B cell (primary cell): ENCODE results near the gene RELB. TPM values are rescaled to one million over a fixed set of nuclear protein-coding genes. Genes with fewer than 3 reads are reported as not detected.

Source experiments
- ATAC-seq: fragments of 200-7000 bp; cut with Tn5 transposase; one replicate; pipeline ENCODE4 v1.10.0; 2021; ENCODE audit warnings: low read depth, mild to moderate bottlenecking, moderate number of reproducible peaks, moderate library complexity
- CTCF ChIA-PET: fragments of 350-600 bp; sonication (Branson Sonifier 250); formaldehyde crosslinking; loops from one replicate; lab custom pipeline; 2021; ENCODE audit warnings: antibody characterized with exemption, inconsistent platforms; lab: Charles Lee
- POLR2A ChIA-PET: fragments of 350-600 bp; sonication (Branson Sonifier 250); formaldehyde crosslinking; loops from one replicate; lab custom pipeline; 2021; ENCODE audit warnings: antibody characterized with exemption; lab: Charles Lee
- DNase-seq: peaks from one replicate; pipeline ENCODE4 v3.0.0; 2013
- H2AFZ ChIP-seq: 2 replicates; pipeline ENCODE4 v1.6.1; 2012; ENCODE audit warnings: mild to moderate bottlenecking, low read depth, low read length; ENCODE audit not compliant: insufficient read depth, poor library complexity, severe bottlenecking
- H3K27ac ChIP-seq, 2 donors: 1 replicate in 1 of 2; 2 replicates in 1 of 2; pipeline ENCODE4 v1.5.1; 2012 to 2013; ENCODE audit warnings: low read length in 2 of 2, mild to moderate bottlenecking in 2 of 2, moderate library complexity in 1 of 2
- H3K27me3 ChIP-seq, 4 experiments: fragments of 200-600 bp in 1 of 4; sonication (generic) in 1 of 4; replicated peaks in 1 of 4; 1 replicate in 2 of 4; 2 replicates in 2 of 4; pipeline versions ENCODE4 v1.6.1 to v1.7.0; 2013 to 2016; ENCODE audit warnings: low read length in 3 of 4, mild to moderate bottlenecking in 2 of 4, mixed read lengths in 1 of 4, moderate library complexity in 1 of 4; ENCODE audit not compliant: insufficient read depth in 4 of 4, control insufficient read depth in 3 of 4; ENCODE audit errors: control extremely low read depth in 1 of 4
- H3K36me3 ChIP-seq, 2 experiments: replicated peaks in 1 of 2; 1 replicate in 1 of 2; 2 replicates in 1 of 2; pipeline versions ENCODE4 v1.6.1 to v1.7.1; 2013; ENCODE audit warnings: low read length in 1 of 2; ENCODE audit not compliant: insufficient read depth in 2 of 2, control insufficient read depth in 1 of 2; ENCODE audit errors: control extremely low read depth in 1 of 2, extremely low read depth in 1 of 2
- H3K4me1 ChIP-seq, 2 donors: fragments of 200-600 bp in 1 of 2; sonication (generic) in 1 of 2; 1 replicate in 1 of 2; 2 replicates in 1 of 2; pipeline versions ENCODE4 v1.5.1 to v1.6.1; 2013 to 2017; ENCODE audit warnings: low read length in 2 of 2; ENCODE audit not compliant: control insufficient read depth in 2 of 2, insufficient read depth in 2 of 2
- H3K4me2 ChIP-seq: replicated peaks from 2 replicates; pipeline ENCODE3; 2012; ENCODE audit warnings: mild to moderate bottlenecking, low read depth, low read length; ENCODE audit not compliant: poor library complexity, severe bottlenecking
- H3K4me3 ChIP-seq, 5 experiments: fragments of 200-600 bp in 1 of 5; sonication (generic) in 1 of 5; 1 replicate in 3 of 5; 2 replicates in 2 of 5; pipeline versions ENCODE4 v1.5.1 to v1.7.0; 2011 to 2016; ENCODE audit warnings: low read length in 4 of 5, mild to moderate bottlenecking in 4 of 5, low read depth in 2 of 5, control low read depth in 1 of 5, moderate library complexity in 1 of 5; ENCODE audit not compliant: insufficient read depth in 1 of 5; ENCODE audit errors: control extremely low read depth in 1 of 5, extremely low read depth in 1 of 5
- H3K79me2 ChIP-seq: fragments of 200-600 bp; sonication (generic); one replicate; pipeline ENCODE4 v1.6.0; 2016; ENCODE audit warnings: low read length; ENCODE audit not compliant: control insufficient read depth, insufficient read depth
- H3K9ac ChIP-seq: fragments of 200-600 bp; sonication (generic); 2 replicates; pipeline ENCODE4 v1.6.1; 2017; ENCODE audit warnings: mild to moderate bottlenecking, low read length, moderate library complexity
- H3K9me3 ChIP-seq, 3 donors: one replicate each; pipeline versions ENCODE4 v1.6.1 to v1.7.1; 2013; ENCODE audit warnings: low read length in 2 of 3; ENCODE audit not compliant: control insufficient read depth in 2 of 3, insufficient read depth in 1 of 3; ENCODE audit errors: control extremely low read depth in 1 of 3
- H4K20me1 ChIP-seq: 2 replicates; pipeline ENCODE4 v1.6.0; 2012; ENCODE audit warnings: mild to moderate bottlenecking, low read length; ENCODE audit not compliant: insufficient read depth, control insufficient read depth, poor library complexity, severe bottlenecking
- H3K27ac Mint-ChIP-seq: one replicate; pipeline ENCODE4 v1.8.0; 2021; ENCODE audit warnings: mixed read lengths
- H3K27me3 Mint-ChIP-seq: one replicate; pipeline ENCODE4 v1.8.0; 2021; ENCODE audit warnings: mixed read lengths
- H3K4me1 Mint-ChIP-seq: one replicate; pipeline ENCODE4 v1.8.0; 2021; ENCODE audit warnings: mixed read lengths
- H3K4me3 Mint-ChIP-seq: one replicate; pipeline ENCODE4 v1.8.0; 2021; ENCODE audit warnings: mixed read lengths
- H3K9me3 Mint-ChIP-seq: one replicate; pipeline ENCODE4 v1.8.0; 2022; ENCODE audit warnings: mixed read lengths; ENCODE audit not compliant: insufficient read depth
- EZH2 ChIP-seq: IDR thresholded peaks from 2 replicates; pipeline ENCODE4 v1.6.1; 2012; ENCODE audit warnings: borderline replicate concordance, low read depth, mild to moderate bottlenecking, moderate library complexity, low read length; ENCODE audit not compliant: insufficient read depth, poor library complexity, severe bottlenecking
- WGBS: methylation state at CpG from one replicate; pipeline ENCODE4 v1.1.5; 2013; ENCODE audit warnings: missing lambda C conversion rate; ENCODE audit not compliant: insufficient coverage; 5-methylcytosine and 5-hydroxymethylcytosine counted together
- intact Hi-C: fragments of 100-400 bp; cut with micrococcal nuclease; formaldehyde crosslinking; loops from one replicate; pipeline ENCODE4 v1.10.0; 2022
- polyA plus RNA-seq: library from polyadenylated mRNA; depleted of rRNA; stranded (reverse); fragments of >200 nt; gene quantifications from 2 replicates; pipeline ENCODE4 v1.2.3, GENCODE V29; 2012
- total RNA-seq, 2 donors: library from RNA; stranded (reverse); fragments of 120-200 nt in 1 of 2; gene quantifications; 1 replicate in 1 of 2; 2 replicates in 1 of 2; pipeline versions ENCODE4 v1.2.3 to v1.2.4, GENCODE V29; 2013 to 2022
- TF ChIP-seq, protein P1 (sequence below): fragments of 200-600 bp; IDR thresholded peaks from one replicate; pipeline ENCODE4 v1.8.0; 2022; ENCODE audit warnings: antibody characterized with exemption, mild to moderate bottlenecking

RELB gene
- total and polyA plus RNA-seq, 2 donors (not counting 1 experiment from before 2014, with no cell fraction given), result 63.8 to 106 TPM

DNA sequence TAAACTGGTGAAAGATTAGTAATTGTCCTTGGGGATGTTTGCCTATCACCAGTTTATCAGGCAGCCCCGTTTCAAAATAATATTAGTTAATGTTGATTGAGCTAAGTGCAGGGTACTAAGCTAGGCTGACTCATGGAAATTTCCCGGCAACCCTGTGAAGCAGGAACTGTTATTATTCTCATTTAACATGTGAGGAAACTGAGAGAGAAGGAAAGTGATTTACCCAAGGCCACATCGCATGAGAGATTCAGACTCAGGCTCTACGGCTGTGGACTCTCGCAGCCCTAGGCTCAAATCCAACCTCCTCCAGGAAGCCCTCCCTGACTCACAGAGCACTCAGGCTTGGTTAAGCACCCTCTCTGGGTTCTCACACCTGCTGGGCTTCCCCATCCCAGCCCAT lies 26.4 kb upstream of the RELB start:
- Mint-ChIP-seq H3K27me3 (no peaks in the 10 kb centered on the region), H3K9me3 (no peaks in the 10 kb centered on the region), H3K4me1 (peaks cover 6% of the 10 kb centered on the region), H3K4me3 (no peak overlapping the region), H3K27ac (no peak overlapping the region)
- H4K20me1 ChIP-seq, result peaks cover 35% of the 10 kb centered on the region
- CTCF ChIA-PET, result interaction anchor here (1.1 to 1.6 kb wide), 3 partner anchors 9 to 77 kb away, joined by 3 read pairs; no protein-coding TSS in a partner anchor
- no peaks in the 10 kb centered on the region for H3K9me3 ChIP-seq
- POLR2A ChIA-PET, result no interaction called here
- peaks cover 63% of the 10 kb centered on the region for H3K79me2 ChIP-seq
- no peak for DNase-seq
- H3K4me3 ChIP-seq, result no peak overlapping the region
- H3K9ac ChIP-seq, result no peak overlapping the region
- H3K27me3 ChIP-seq, result no peaks in the 10 kb centered on the region
- H3K4me1 ChIP-seq, result peaks cover 4 to 12% of the 10 kb centered on the region in 2 donors
- peaks cover 2 to 72% of the 10 kb centered on the region in 2 experiments for H3K36me3 ChIP-seq
- no peak for TF ChIP-seq EZH2
- intact Hi-C loops, result no loop called here
- no peak for ATAC-seq
- no peak overlapping the region for H3K4me2 ChIP-seq
- no peak overlapping the region for H2AFZ ChIP-seq
- no peak overlapping the region for H3K27ac ChIP-seq
- WGBS, result 67% methylated on average over 1 of the region's 5 CpGs

DNA sequence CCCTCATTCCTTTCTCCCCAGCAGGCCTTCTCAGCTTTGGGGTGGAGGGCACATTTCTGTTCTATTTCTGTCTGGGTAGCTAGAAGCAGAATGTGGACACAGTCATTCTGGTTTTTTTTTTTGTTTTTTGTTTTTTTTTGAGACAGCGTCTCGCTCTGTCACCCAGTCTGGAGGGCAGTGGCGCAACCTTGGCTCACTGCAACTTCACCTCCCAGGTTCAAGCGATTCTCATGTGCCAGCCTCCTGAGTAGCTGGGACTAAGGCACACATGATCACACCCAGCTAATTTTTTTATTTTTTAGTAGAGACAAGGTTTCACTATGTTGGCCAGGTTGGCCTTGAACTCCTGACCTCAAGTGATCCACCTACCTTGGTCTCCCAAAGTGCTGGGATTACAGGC lies 25.8 kb upstream of the RELB start:
- Histone ChIP-seq H3K79me2 (peaks cover 60% of the 10 kb centered on the region), H3K4me2 (no peak overlapping the region), H3K27ac (no peak overlapping the region), H2AFZ (no peak overlapping the region), H3K4me1 (peaks cover 4 to 12% of the 10 kb centered on the region in 2 donors), H3K36me3 (peaks cover 2 to 69% of the 10 kb centered on the region in 2 experiments), H3K9me3 (no peaks in the 10 kb centered on the region), H3K9ac (no peak overlapping the region), H3K27me3 (no peaks in the 10 kb centered on the region), H3K4me3 (no peak overlapping the region), H4K20me1 (peaks cover 29% of the 10 kb centered on the region)
- H3K4me3 Mint-ChIP-seq, result no peak overlapping the region
- intact Hi-C loops, result no loop called here
- POLR2A ChIA-PET, result no interaction called here
- no peak overlapping the region for H3K27ac Mint-ChIP-seq
- CTCF ChIA-PET, result interaction anchor here (0.6 kb wide), 1 partner anchor 401 kb away, joined by 4 read pairs; no protein-coding TSS in a partner anchor
- peaks cover 6% of the 10 kb centered on the region for H3K4me1 Mint-ChIP-seq
- H3K9me3 Mint-ChIP-seq, result no peaks in the 10 kb centered on the region
- ATAC-seq (no peak), DNase-seq (no peak)
- 100% methylated on average over 2 of the region's 4 CpGs for whole genome bisulfite sequencing
- H3K27me3 Mint-ChIP-seq, result no peaks in the 10 kb centered on the region
- TF ChIP-seq, protein P1, sequence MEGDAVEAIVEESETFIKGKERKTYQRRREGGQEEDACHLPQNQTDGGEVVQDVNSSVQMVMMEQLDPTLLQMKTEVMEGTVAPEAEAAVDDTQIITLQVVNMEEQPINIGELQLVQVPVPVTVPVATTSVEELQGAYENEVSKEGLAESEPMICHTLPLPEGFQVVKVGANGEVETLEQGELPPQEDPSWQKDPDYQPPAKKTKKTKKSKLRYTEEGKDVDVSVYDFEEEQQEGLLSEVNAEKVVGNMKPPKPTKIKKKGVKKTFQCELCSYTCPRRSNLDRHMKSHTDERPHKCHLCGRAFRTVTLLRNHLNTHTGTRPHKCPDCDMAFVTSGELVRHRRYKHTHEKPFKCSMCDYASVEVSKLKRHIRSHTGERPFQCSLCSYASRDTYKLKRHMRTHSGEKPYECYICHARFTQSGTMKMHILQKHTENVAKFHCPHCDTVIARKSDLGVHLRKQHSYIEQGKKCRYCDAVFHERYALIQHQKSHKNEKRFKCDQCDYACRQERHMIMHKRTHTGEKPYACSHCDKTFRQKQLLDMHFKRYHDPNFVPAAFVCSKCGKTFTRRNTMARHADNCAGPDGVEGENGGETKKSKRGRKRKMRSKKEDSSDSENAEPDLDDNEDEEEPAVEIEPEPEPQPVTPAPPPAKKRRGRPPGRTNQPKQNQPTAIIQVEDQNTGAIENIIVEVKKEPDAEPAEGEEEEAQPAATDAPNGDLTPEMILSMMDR, result no peak
- no peak for TF ChIP-seq EZH2
